Fibroblast of the conjunctiva (primary cell): ENCODE results near the gene ZFP36L1.
A peak's percentile ranks its signal among the peaks of the same experiment; 100 is the strongest.

ENCODE experiments used
- DNase-seq: peaks from one replicate; pipeline ENCODE4 v3.0.0-alpha.2; 2010; ENCODE audit warnings: low read depth

The ZFP36L1 gene

DNA sequence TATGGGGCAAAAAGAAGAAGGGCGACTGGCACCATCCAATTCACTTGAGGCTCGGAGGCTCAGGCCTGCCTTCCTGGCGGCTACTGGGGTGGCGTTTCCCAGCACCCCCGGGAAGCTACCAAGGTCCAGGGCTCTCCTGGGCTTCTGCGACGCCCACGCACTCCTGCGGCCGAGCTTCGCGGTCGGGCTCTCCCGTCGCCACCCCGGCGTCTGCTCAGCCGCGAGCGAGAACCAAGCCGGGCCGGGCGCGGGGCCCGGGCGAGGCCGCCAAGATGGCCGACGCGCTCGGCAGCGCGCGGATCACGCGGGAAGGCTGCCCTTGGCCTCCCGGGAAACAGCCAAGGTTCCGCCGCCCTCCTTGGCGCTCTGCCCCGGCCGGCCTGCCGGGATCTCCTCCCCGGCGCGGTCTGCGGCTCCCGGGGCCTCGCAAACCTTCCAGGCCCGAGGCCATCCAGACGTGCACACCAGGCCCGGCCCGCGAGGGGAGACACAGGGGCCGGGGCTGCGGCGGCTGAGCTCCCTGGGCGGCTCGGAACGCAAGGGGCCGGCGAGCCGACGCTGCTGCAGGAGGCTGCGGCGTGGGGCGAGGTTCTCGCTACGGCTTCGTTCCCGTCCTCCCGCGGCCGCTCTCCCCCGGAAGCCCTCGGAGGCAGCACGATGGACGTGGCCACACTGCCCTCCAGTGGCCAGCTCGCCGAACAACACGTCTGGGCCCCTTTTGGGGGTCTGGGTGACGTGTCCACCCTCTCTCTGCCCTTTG is 23.5 kb upstream of the ZFP36L1 start:
- DNase-seq = peak; percentile 85

DNA sequence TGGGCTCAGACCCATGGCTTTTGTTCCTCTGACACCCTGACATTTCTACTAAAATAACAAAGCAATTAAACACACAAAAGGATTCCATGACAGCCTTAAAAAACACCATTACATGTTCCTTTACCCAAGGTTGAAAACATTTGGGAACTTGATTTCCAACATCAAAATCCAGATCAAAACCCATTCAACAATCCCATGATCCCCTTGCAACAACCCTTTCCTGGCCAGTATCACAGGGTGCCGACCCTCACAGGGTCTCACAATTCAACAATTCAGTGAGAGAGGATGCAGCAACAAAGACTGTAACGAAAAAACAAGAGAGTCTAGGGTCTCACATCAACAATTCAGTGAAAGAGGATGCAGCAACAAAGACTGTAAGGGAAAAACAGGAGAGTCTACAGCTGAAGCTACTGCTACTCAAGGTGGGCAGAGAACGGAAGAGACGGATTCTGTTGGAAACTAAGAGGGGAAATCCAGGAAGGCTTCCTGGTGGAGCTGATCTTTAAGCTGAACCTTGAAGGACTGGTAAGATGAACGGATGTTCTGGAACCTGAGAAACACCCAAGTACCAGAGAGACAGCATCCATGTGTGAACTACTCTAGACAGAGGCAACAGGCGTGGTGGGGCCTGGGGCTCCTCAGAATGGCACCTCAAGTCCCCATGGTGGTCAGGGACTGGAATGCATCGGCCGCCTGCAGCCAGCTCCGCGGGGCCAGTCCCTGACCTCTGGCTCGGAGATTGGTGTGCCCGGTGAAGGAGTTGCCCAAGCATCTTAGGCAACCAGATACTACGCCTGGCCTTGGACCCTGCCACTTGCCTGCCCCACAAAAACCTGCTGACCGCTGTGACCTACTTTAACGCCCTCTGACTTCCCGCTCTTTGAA is 22.7 kb upstream of the ZFP36L1 start:
- no peak for DNase-seq

DNA sequence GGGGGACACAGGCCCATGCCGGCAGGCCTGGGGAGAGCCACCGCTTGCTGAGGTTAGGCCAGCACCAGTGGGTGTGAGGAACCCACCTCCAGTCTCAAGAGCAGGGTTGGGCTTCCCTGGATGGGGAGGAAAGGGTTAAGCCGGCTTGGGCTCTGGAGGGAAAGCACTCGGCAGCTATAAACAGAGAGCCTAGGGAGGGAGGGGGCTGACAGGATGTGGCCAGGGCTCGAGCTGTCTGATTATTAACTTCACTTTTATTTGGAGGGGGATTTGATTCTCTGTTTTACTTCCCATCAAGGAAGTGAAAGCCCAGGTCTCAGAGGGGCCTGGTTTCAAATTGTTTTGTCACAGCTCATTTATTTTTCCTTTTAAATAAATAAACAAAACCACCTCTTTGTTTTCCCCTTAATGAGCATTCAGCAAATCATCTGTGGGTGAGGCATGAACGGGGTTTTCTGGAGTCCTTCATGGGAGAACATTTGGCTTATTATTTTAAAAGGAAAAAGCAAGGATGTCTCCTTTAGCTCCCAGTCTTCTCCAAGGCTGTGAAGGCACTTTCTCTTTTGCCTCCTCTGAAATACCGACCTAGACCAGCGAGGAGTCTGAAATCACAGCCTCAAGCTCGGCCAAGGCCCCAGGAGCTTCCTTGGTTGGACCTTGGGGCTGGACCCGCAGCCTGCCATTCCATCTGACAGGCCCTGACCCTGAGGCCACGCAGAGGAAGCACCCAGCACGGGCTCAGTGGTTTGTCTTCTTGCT is 21.9 kb upstream of the ZFP36L1 start:
- DNase-seq = no peak

DNA sequence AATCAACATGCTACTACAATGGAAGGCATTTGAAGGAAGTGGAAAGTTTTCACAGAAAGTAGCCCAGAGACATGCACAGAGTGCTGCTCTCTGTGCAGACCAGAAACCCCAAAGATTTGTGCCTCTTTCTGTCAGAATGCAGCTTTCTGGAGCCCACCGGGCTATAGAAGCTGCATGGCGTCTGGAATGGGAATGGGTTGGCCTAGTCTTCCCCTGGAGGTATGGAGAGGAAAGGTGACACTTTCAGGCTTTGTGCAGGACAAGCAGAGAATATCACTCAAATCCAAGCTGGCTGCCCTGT is 21.3 kb upstream of the ZFP36L1 start:
- DNase-seq = no peak

DNA sequence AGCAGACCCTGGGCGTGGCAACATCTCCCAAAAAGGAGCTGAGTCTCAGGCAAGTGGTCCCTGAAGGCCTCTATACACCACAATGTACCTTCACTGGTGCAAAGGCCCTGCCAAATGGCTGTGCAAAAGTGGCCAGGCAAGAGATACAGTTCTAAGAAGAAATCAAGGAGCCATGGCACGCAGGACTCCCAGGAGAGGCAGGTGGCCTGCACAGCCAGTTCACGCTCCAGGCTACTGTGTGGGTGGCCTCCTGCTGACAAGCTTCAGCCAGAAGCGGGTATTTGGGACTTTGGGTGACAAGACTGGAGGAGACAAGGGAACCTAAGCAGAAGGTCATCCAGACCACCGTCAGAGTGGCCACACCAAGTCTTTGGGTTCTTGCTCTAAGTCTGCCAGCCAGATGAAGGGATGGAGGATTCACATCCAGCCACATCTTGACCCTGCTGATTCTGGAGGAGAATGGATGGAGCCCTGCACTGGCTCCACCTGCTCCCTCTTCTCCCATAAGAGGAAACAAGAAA is 20.5 kb upstream of the ZFP36L1 start:
- no peak for DNase-seq

DNA sequence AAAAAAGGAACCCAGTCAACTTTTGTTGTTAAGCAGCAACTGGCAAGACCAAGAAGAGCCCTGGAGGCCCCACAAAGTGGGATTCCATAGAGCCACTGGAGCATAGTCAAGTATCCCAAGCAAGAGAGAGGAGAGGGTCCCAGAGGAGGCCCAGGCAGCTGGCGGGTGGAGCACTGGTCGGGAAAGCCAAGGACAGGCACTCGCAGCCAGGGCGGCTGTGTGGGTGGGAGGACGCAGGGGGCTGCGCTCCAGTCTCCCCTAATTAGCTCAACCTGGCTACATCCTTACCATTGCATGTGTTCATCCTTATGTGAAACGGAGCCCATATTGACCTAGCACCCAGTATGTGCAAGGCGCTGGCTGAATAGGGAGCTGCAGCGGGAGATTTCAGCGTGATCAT is 18.3 kb upstream of the ZFP36L1 start:
- no peak for DNase-seq

DNA sequence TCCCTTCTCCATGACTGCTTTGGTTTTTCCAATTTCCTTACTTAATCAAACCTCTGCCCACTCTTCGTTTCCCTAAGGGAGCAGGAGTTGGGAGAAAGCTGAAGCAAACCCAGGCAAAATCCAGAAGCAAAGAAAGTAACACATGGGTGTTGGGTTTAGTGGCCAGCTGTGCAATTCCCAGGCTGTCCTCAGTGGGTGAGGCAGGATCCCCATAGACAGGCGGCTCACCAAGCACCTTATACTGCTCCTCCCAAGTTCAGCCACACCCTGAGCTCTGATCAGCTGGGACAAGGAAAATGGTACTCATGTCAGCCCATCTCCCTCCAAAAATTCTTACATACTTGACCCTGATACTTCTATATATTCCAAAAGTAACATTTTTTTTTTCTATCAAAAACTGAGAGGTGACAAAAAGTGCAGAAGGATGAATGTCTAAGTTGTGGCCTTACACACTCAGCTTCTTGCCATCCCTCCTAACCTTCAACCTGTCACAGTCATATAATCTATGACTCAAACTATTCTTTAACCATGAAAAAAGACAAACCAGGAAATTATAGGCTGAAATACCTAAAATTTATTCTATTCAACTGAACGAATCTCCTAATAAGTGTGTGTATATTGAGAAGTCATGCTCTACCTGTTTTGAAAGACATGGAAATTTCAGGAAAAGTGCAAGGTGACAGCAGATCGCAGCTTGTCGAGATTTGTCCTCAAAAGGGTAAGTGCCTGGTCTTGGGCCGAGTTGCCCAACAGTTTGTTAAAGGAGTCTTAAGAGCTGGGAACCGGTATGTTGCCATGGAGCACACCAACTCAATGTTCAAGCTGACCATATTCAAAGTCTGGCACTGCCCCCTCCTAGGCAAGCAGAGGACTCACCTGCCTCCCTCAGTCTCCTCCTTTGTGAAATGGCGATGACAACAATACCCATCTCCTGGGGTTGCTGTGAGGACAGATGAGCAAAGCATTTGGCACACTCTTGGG is 17.6 kb upstream of the ZFP36L1 start:
- DNase-seq = no peak

DNA sequence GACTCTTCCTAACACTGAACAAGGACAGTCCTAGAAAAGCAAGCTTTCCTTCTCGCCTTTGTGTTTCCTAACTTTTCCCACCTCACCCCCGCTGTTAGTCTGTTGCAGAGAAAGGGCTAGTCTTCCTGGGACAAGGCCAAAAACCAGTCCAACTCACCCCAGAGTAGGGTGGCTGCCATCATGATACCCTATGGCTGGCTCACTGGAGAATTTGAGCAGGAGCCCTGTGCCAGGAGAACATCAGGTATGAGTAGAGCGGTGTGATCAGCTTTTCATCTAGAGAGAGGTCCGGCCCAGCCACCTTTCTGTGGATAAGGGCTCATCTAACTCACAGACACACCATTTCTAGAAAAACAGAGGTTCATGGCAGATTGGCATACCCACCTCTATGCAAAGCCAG is 16.7 kb upstream of the ZFP36L1 start:
- DNase-seq = no peak

DNA sequence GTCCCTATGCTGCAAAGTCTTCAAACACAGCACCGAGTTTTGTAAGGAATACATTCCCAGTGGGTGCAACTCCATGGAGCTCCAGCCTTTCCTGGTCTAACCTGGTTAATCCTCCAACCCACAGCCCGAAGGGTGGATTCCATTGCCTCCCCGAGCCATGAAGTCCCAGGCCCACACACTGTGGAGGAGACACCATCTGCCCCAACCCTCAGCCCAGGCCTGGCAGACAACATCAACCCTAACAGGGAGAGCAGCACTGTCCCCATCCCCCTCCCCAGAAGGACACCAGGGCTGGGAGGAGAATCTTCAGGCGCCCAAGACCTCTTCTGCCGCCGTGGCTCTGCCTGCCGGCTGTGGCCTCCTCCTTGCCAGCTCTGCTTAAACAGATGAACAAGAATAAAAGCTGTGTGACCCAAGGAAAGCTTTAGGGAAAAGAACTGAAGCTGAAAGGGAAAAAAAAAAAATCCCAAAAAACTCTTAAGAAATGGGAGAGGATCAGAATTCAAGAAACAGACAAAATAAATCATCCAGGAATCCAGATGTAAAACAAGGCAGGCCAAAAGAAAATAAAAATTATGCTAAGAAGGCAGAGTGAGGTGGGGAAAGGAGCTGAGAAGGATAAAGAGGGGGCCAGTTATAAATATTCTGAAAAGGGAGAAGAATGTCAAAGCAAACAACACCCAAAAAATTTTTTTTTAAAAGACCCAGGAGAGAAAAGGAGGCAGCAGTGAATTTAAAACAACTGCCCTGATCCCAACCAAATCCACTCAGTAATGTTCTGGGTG is 16.0 kb upstream of the ZFP36L1 start:
- DNase-seq = no peak

DNA sequence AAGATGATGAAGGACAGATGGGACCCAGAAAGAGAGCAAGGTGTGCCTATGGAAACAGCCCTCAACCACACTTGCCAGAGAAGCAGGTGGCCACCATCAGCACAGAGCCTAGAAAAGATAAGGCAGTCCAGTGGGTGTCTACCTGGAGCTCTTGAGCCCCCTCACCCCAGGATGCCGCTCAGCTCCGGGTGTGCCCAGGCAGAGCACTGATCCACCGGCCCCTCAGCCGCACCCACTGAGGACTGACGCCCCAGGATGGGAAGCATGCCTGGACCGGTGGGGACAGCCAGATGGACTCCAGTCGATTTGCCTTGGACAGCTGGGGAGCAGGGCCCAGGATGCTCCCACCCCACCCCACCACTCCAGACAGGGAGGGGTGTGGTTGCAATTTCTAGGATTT is 15.1 kb upstream of the ZFP36L1 start:
- no peak for DNase-seq

DNA sequence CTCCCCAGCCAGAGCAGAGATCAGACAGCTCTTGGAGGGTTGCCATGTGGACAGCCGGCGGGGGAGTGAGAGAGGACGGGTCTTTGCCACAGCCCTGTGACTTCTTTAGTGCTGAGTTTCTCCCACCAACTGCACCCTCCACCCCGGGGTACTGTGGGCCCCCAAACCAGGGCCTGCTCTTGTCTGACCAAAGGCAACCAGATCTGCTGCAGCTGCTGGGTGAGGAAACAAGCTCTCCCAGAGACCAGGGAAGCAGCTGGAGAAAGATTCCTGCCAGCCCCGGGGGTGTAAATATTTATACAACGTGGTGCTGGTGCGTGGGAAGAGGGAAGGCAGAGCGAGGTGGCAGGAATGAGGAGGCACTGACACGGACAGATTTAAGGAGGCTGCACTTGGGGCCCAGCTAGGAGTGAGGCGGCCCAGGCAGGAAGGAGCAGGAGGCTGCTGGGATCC is 14.3 kb upstream of the ZFP36L1 start:
- DNase-seq = no peak

DNA sequence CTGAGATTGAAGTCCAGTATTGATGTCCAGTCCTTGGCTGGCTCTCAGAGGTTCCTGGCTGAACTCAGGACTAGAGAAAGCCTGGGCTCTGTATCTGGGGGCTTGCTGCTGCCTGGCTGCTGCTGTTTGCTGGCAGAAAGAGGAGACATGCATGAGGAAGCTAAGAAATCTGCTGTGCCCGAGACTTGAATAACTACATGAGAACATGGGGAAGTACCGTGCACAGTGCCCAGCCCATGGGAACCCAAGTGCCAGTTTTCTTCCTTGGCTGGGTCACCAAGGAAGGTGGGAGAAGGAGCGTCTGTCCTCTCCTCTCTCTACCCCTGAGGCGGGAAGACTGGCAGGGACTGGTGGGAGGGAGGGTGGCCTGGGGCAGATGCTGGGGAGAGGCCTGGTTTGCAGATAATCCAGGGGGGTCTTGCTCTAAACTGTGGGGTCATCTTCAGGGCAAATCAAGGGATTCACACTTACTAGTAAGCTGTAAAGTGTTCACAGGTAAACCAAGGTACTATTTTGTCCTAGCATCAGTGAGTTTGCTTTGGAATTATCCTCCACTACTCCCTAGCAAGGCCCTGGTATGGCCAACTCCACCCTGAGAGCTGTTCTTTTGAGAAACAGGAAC is 13.8 kb upstream of the ZFP36L1 start:
- no peak for DNase-seq

DNA sequence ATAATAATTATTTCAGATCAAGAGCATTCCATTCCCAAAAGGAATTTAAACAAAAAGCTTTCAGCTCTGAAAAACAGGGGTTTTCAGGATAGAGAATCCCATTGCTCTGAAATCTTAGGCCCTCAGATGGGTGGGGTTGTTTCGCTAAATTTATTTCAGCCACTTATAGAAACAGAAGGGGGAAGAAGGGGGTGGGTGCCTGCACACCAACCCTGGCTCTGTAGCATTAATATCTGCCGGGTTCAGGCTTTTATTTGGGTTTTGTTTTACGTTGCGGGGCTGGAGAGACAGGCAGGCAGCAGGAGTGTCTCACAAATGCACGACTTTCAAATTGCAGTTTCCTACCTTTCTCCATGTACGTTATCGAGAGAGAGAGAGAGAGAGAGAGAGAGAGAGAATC is 12.5 kb upstream of the ZFP36L1 start:
- DNase-seq = no peak

DNA sequence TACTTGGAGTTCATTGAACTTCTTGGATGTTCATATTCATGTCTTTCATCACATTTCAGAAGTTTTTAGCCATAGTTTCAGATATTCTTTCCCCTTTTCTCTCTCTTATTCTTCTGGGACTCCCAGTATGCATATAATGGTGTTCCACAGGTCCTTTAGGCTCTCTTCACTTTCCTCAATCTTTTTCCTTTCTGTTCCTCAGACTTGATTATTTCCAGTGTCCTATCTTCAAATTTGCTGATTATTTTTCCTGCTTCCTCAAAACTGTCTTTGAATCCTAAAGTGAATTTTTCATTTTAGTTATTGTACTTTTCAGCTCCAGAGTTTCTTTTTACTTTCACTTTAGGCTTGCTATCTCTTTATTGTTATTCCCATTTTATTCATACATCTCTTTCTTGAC is 8.8 kb upstream of the ZFP36L1 start:
- no peak for DNase-seq

DNA sequence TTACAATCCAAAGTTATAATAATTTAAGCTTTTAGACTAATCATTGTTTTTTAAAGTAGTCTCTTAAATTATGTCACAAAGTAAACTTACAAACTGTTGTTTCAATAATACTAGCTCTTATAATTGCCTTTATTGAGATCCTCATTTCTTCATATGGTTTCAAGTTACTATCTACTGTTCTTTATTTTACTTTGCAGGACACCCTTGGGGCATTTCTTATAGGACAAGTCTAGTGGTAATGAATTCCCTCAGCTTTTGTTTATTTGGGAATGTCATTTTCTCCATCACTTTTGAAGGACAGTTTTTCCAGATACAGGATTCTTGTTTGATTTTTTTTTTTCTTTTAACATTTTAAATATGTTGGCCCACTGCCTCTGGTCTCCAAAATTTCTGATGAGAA is 8.1 kb upstream of the ZFP36L1 start:
- DNase-seq = no peak

DNA sequence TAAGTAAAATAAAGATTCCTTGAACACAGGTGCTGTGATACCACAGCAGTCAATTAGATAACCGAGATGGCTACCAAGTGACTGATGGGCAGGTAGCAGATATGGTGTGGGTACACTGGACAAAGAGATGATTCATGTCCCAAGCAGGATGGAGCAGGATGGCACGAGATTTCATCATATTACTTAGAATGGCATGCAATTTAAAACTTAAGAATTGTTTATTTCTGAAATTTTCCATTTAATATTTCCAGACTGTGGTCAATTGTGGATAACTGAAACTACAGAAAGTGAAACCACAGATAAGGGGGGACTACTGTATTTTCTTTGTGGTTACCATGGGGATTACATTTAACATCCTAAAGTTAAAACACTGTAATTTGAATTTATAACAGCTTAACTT is 7.5 kb upstream of the ZFP36L1 start:
- no peak for DNase-seq

DNA sequence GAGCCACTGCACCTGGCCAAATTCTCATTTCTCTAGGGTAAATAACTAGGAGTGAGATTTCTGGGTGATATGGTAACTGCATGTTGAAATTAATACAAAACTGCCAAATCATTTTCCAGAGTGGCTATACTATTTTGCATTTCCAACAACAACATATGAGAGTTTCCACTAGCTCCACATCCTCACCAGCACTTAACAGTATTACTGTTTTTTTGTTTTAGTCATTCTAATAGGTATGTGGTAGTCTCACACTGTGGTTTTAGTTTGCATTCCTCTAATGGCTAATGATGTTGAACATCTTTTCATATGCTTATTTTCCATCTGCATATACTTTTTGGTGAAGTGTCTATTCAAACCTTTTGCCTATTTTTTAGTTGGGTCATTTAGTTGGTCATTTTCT is 5.8 kb upstream of the ZFP36L1 start:
- DNase-seq = no peak

DNA sequence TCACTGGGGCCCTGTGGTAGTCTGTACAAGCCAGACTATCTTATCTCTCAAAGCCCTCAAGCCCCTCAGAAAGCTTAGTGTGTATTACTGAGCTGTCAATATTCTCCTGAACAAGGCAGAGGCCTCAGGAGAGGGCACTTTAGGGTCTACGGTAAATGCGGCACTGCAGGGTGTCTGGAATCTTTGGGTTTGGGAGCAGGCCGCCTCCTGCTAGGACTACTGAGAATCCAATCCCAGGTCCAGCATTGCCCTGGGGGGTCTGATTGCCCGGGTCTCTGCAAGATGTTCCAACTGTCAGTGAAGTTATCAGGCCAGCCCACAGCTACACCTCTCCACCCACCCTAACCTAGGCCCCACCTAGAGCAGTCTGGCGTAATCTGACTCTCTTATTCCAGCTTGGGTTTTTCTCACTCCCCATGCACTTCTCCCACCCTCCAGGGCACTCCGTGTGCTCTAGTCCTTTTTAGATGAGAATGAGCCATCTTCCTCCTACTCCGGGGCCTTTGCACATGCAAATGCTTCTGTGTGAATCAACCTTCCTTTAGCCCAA is 4.3 kb upstream of the ZFP36L1 start:
- no peak for DNase-seq

DNA sequence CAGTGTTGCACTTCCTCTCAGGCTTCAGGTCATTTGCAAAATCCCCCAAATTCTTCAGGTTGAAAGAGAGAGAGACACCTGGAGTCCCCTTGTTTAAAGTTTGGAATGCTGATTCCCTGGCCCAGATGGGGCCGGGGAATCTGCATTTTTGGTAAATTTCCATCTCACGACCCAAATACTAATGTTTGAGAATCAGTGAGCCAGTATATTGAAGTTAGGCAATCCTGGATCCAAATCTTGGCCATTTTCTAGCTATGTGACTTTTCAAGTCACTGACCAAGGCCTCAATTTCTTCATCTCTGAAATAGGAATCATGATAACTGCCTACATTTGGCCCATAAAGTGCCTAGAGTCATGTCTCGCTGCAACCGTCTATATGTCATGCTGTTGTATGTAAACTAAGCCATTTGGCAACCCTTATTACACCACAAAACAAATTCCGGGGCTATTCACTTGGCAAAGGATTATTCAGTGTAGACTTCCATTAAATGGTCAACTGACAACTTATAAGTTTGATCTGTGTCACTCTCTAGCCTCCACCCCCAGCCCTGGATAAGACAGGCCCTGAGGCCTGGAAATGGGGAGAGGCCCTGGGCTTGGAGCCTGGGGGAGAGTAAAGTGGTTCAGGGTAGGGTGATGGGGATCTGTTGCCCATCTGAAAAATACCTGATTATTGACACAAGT is 3.7 kb upstream of the ZFP36L1 start:
- DNase-seq = no peak
